Activated CD4-positive, alpha-beta T cell treated with anti-CD3 and anti-CD28 coated beads, Interleukin-2, amount 50 U/mL, for 1 hour (primary cell): ENCODE results near the gene RFC2.
"Not testable (repeated sequence)": the region's sequence is repeated elsewhere in the genome, so short reads cannot be mapped to it uniquely, and the experiment has no call there.

Experiments
- DNase-seq: peaks from one replicate; pipeline ENCODE4 v3.0.0-alpha.2; 2020

The RFC2 gene

GRCh38 chr7:74246497-74246896 lies 7.7 kb downstream of the RFC2 start:
- no peak for DNase-seq

DNA sequence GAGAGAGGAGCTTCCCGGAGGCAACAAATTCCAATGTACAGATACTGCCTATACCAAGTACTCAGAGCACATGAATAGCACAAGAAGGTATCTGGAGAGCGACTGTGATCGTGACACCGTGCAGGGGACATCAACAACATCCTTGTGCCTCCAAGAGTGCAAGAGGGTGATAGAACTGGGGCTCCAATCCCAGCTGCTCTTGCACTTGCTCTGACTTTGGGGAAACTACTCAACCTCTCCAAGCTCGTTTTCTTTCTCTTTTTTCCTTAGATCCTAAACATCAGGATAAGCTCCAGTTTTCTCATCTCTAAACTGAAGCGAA lies 12.1 kb downstream of the RFC2 start:
- DNase-seq, result no peak

DNA sequence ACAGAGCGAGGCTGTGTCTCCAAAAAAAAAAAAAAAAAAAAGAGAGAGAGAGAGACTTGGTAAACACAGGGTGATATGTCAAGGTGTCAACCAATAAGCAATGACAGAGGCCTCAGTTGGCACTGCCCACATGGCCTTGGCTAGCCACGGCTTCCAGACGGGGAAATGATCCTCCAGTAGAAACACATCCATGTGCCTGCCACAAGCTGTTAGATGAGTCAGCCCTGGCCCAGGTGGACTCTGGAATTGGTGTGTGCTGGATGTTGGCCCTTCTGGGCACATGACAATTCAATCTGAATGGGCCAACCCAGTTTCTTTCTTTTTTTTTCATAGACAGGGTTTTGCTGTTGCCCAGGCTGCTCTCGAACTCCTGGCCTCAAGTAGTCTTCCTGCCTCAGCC lies 13.7 kb downstream of the RFC2 start:
- no peak for DNase-seq

DNA sequence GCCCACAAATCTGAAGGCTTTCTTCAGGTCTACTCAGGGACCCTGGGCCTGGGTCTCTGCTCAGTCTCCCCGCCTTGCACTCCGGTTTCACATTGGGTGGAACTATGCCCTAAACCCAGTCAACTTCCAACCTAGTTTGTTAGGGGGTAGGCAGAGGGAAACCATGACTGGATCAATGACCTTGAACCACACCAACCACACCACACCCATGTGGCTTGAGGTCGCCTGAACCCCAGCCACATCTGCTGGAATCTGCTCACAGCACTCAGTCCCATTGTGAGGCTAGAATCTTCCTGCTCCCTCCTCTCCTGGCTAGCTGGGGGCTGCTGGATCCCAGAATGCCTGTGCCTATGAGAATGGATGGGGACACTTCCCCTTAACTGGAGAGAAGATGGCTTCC lies 17.9 kb downstream of the RFC2 start:
- DNase-seq, result no peak

GRCh38 chr7:74235518-74236268 lies 18.5 kb downstream of the RFC2 start:
- DNase-seq, result no peak

DNA sequence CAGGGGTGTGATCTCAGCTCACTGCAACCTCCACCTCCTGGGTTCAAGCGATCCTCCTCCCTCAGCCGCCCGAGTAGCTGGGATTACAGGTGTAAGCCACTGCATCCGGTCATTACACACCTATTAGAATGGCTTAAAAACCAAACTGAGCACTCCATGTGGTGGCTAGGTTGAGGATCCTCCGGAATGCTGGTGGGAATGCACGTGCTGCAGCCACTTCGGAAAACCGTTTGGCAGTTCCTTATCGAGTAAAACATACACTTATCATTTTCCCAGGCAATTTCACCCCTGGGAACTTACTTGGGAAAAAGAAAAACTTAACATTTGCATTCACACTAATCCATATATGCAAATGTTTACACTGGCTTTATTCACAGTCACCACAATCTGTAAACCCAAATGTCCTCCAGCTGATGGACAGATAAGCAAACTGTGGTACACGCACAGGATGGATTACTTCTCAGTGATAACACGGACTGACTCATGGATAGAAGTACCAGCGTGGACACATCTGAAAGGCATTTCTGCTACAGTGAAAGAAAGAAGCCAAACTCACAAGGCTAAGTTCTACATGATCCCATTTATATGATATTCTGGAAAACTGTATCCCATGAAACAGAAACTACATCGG lies 20.4 kb downstream of the RFC2 start:
- DNase-seq, result no peak

DNA sequence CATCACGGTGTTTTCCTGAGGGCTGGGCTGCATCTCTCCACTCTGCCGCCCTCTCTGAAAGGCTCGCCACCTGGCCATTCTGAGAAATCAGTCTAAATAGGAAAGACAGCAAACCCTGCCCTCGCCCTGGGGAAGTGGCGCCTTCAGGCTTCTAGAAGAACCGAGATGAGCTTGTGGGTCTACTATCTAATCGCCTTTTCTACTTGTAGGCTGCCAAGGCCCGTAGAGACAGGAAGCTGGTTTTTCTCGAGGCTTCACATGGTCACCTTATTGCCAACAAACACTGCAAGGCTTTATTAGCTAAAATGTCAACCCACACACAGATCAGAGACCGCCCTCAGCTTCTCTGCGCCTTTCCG lies 23.0 kb downstream of the RFC2 start:
- DNase-seq, result no peak

DNA sequence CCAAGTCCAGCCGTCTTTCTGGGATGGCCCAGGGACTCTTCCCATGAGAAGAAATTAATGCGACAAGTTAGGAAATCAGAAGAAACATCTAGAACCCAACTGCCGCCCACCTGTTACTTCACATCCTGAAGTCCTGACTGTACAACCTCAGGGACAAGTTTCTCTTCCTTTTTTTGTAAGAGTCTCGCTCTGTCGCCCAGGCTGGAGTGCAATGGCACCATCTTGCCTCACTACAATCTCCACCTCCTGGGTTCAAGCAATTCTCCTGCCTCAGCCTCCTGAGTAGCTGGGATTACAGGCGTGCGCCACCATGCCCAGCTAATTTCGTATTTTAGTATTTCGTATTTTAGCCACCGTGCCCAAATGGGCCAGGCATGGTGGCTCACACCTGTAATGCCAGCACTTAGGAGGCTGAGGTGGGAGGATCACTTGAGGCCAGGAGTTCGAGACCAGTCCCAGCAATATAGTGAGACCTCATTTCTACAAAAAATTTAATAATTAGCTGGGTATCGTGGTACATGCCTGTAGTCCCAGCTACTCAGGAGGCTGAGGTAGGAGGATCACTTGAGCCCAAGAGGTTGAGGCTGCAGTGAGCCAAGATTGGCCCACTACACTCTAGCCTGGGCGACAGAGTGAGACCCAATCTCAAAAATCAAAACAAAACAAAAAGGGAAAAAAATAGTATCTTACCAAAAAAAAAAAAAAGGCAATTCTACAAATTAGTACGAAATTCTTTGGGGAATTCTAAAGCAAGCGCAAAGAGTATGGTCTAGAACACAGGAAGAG lies 23.6 kb downstream of the RFC2 start:
- no peak for DNase-seq

DNA sequence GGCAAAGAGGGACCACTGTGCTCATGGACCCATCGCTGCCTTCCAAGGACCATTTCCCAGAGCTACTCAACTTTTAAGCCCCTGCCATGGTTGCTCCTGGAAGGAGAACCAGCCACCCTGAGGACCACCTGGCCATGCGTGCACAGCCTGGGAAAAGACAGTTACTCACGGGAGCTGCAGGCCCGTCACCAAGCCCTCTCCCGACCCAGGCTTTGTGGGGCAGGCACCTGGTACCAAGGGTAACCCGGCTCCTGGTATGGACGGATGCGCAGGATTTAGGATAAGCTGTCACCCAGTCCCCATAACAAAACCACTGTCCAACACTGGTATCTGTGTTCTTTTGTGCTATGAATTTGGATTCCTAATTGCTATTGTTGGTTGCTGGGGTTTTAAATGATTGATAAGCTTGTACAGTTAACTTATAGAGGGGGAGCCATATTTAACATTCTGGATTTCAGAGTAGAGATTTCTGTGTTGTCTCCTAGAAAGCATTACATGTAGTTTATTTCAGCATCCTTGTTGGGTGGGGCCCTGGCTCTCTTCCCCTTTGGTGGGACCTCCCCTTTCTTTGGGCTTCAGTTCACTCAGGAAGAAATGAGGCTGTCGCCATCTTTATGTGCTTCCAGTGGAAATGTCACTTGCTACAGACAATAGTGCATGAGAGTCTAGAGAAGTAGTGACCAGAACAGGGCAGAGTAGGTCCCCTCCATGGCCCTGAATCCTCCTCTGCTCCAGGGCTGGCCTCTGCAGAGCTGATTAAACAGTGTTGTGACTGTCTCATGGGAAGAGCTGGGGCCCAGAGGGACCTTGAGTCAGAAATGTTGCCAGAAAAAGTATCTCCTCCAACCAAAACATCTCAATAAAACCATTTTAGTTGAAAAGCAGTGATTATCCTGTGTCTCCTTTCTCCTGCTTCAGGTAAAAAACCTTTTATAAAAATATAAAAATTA lies 25.0 kb downstream of the RFC2 start:
- no peak for DNase-seq

- no peak for DNase-seq
Observed at GRCh38 chr7:74226633-74227032, 27.6 kb downstream of the RFC2 start.

- no peak for DNase-seq
Observed at GRCh38 chr7:74225400-74225799, 28.8 kb downstream of the RFC2 start.

- DNase-seq, result not testable (repeated sequence)
Observed at GRCh38 chr7:74224907-74225306, 29.3 kb downstream of the RFC2 start.

DNA sequence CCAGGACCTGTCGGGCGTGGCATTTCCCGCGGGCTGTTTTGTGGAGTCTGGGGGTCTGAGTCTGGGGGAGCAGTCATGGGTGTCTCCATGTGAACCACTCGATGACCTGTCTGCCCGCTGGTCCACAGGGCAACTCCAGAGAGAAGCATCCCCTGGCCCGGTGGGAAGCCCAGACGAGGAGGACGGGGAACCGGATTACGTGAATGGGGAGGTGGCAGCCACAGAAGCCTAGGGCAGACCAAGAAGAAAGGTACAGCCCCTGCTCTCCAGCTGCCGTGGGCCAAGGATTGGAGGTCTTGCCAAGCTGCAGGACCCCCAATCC lies 29.7 kb downstream of the RFC2 start:
- no peak for DNase-seq

DNA sequence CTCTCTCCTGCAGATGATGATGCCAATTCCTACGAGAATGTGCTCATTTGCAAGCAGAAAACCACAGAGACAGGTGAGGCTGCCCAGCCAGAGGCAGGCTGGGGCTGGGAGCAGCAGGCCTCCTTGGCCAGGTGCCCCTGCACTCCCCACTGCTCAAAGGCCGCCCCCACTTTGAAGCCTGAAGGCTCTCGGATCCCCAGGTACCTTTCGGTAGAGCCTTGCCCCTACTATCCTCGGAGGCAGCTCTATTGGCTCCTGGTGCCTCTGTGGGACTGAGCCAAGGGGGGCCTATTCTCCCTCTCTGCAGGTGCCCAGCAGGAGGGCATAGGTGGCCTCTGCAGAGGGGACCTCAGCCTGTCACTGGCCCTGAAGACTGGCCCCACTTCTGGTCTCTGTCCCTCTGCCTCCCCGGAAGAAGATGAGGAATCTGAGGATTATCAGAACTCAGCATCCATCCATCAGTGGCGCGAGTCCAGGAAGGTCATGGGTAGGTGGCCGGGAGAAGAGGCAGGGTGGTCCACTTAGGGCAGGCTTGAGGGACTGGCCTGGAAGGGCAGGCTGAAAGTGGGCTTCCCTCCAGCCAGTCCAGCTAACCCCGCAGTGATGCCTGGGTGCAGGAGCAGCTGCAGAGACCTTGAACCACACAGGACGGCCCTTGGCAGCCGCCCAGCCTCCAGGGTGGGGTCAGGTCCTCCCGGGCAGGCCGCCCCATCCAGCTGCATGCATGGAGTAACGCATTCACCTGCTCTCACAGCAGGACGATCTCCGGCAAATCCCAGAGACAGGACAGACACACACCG lies 30.3 kb downstream of the RFC2 start:
- no peak for DNase-seq

GRCh38 chr7:74222851-74223710 lies 31.1 kb downstream of the RFC2 start:
- no peak for DNase-seq

- no peak for DNase-seq
Observed at GRCh38 chr7:74221713-74222112, 32.5 kb downstream of the RFC2 start.

- DNase-seq, result no peak
Observed at GRCh38 chr7:74220229-74220628, 34.0 kb downstream of the RFC2 start.

DNA sequence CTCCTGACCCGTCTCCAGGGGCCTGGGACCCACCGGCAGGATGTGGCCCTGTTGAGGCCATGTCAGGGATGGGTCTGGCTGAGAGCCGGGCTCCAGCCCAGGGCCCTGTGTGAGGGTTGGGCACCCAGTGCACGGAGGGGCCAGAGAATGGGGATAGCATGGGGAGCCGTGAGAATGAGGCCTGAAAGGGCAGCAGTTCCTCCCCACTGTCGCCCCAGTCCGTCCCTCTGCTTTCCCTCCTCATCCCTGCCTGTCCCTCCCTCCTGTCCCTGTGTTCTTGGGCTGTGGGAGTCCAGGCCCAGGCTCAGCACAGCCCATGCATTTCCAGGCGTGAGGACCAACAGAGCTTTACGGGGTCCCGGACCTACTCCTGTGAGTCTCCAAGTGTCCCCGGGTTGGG lies 34.8 kb downstream of the RFC2 start:
- DNase-seq, result no peak

DNA sequence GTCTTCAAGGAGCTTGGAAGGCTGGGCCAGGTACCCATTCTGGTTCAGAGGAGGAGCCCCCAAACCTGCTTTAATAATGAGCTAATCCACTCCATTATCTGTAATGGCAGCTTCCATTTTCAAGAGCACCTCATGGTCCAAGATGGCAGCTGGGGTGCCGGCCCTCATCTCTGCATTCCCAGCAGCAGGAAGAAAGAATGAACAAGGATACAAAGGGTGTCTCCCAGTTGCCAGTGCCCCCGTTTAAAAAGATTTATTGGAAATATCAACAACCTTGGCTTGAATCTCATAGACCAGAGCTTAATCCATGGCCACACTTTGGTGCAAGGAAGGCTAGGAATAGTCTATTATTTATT lies 35.9 kb downstream of the RFC2 start:
- no peak for DNase-seq

DNA sequence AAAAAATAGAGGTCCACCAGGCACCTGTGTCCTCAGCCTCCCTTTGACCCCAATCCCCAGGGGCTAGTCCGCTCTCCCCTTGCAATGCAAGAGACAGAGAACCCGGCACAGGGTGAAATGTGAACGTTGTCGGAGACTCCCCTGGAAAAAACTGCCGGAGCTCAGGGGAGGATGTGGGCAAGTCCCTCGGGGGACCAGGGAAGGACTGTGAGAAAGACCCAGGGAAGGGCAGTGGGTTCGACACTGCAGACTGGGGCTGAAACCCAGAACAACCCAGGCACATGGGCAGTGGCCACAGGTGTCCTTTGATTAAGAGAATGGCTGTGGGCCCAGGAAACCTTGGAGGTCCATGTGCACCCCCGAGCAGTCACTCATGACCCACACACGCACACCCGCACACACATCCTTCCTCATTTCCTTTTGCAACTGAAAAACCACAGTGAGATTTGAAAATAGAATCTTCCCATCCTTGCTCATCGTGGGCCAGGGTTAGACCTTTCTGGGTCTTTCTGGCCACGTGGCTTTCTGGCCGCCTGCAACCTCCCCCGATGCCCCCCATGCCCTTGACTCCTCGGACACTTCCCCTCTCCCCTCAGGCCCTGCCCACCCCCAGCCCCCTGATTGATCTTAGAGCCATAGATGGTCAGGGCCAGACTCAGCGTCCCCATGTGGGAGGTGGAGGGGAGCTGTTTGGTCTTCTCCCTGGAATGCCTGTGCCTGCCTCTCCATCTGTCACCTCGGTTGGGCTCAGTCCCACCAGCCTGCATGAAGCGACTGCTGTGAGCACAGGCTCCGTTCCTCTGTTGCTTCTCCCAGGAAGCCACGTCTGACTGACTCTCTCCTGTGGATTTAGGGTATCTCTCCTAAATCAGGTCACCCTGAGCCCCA lies 36.5 kb downstream of the RFC2 start:
- DNase-seq, result no peak
